ENCODE data around the gene PRDM10. TPM values are rescaled to one million over a fixed set of nuclear protein-coding genes. Genes with fewer than 3 reads are reported as not detected.
"Not testable (repeated sequence)": the region's sequence is repeated elsewhere in the genome, so short reads cannot be mapped to it uniquely, and the experiment has no call there.

Gene PRDM10
- total RNA-seq, 1 donor from 2014 or later, result 7.9 TPM

DNA sequence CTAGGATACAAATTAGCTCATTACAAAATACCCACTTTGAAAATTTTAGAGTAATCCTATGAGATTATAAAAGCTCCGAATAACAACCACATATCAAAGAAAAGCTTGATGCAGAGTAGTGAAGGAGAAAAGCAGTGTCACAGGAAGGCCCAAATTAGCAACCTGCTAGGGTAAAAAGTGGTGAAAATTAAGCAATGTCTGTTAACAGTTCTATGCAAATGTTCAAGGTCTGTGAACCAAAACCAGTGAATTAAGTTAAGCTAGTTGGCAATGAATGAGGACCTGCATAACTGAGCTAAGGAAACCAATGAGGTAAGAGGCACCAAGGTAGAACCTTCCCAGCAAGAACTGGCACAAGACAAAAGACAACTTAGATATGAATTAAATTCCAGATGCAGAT is 29.6 kb downstream of the PRDM10 start:
- peak; percentile 86 for DNase-seq (ENCODE audit: low read depth)
- TF ChIP-seq, protein P1, sequence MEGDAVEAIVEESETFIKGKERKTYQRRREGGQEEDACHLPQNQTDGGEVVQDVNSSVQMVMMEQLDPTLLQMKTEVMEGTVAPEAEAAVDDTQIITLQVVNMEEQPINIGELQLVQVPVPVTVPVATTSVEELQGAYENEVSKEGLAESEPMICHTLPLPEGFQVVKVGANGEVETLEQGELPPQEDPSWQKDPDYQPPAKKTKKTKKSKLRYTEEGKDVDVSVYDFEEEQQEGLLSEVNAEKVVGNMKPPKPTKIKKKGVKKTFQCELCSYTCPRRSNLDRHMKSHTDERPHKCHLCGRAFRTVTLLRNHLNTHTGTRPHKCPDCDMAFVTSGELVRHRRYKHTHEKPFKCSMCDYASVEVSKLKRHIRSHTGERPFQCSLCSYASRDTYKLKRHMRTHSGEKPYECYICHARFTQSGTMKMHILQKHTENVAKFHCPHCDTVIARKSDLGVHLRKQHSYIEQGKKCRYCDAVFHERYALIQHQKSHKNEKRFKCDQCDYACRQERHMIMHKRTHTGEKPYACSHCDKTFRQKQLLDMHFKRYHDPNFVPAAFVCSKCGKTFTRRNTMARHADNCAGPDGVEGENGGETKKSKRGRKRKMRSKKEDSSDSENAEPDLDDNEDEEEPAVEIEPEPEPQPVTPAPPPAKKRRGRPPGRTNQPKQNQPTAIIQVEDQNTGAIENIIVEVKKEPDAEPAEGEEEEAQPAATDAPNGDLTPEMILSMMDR (conservative IDR thresholded peaks at IDR 0.05; ENCODE audit: low read depth, low read length), result no peak
- no peak overlapping the region for H3K4me3 ChIP-seq (ENCODE audit: low read depth, low read length)

DNA sequence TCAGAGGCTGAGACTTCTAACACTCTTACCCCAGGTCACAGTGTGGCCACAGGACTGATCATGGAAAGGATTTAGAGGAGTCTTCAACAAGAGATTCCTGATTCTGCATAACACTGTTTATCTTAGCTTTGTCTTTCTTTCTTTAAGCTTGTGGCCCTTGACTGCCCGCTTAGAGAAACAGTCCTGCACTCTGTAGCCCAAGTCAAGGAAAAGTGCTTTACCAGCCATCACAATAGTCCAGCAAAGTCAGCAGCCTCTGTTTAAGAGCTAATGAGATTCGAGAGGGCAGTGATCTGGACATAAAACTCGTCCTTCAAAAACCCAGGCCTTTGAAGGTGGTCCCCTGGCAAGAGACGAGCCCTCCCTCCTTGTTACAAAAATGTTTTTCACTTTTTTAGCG is 30.0 kb downstream of the PRDM10 start:
- TF ChIP-seq, protein P1 (conservative IDR thresholded peaks at IDR 0.05; ENCODE audit: low read depth, low read length), result no peak
- H3K4me3 ChIP-seq (ENCODE audit: low read depth, low read length), result no peak overlapping the region
- DNase-seq (ENCODE audit: low read depth), result no peak

DNA sequence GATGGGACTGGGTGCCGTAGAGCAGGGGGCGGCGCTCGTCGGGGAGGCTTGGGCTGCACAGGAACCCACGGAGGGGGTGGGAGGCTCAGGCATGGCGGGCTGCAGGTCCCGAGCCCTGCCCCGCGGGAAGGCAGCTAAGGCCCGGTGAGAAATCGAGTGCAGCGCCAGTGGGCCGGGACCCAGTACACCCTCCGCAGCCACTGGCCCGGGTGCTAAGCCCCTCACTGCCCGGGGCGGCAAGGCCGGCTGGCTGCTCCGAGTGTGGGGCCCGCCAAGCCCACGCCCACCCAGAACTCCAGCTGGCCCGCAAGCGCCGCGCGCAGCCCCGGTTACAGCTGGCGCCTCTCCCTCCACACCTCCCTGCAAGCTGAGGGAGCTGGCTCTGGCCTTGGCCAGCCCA is 30.8 kb downstream of the PRDM10 start:
- DNase-seq (ENCODE audit: low read depth); H3K4me3 ChIP-seq (ENCODE audit: low read depth, low read length): not testable (repeated sequence)

DNA sequence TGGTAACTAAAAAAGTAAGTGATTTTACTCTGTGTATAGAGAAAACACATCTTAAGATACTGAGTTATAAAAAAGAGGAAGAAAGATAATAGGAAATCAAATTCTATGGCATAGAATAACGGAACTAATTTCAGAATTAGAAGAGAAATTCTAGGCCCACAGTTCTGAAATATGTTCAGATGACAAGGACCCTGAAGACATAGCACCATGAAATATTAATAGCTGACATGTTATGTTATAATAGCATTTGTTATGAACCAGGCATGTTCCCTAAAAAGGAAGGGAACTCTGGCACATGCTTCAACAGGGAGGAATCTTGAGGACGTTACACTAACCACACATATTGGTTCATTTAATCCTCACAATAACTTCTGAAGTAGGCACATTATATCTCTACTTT is 32.7 kb downstream of the PRDM10 start:
- TF ChIP-seq, protein P1 (conservative IDR thresholded peaks at IDR 0.05; ENCODE audit: low read depth, low read length), result no peak
- no peak overlapping the region for H3K4me3 ChIP-seq (ENCODE audit: low read depth, low read length)
- DNase-seq (ENCODE audit: low read depth), result no peak

DNA sequence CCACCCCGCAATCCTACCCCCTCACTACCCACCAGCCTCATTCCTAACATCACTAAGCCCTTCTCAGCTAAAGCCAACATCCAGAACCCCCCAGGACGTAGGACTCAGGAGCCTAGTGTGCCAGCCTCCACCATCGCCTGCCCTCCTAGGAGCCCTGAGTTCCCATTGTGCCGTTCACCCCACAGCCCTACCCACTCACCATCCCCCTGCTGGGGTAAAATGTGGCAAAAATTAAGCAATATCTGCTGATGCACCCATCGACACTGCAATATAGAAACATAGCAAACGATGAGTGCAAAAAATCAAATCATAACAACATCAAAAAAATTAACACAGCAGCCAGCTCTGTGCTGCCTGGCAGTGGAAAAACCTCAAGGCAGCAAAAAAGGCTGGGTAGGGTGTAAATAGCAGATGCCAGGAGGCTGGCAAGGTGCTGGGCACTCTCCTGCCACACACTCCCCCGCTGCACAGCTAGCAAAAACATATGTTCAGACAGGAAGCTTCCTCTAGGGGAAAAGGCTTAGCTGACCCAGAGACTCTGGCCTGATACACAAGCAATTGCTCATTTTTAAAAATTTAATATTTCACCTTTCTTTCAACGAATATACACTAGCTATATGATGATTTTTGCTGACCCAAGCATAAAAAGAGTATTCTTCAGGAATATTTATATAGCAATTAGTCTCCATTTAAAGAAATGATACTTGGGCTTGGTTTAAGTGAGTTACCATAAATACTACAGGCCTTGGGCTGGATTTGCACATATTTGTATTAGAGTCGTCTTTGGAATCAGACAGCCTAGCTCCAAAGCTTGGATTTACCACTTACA is 33.8 kb downstream of the PRDM10 start:
- H3K4me3 ChIP-seq (ENCODE audit: low read depth, low read length), result no peak overlapping the region
- TF ChIP-seq, protein P1 (conservative IDR thresholded peaks at IDR 0.05; ENCODE audit: low read depth, low read length), result no peak

DNA sequence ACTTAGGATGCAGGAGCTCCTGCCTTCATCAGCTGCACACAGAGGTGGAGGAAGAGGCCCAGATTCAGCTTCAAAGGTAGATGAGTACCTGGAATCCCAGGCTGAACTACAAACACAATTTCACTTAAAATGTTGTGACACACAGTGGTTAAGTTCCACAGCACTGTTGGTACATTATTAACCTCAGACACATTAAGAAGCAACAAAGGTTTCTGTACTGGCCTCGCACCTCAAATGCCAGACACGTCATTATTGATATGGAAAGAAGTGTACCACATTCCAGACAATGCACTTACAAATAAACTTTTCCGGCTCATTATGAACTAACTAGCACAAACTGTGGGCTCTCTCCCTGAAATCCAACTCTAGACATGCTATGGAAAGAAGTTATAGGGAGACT is 34.6 kb downstream of the PRDM10 start:
- no peak overlapping the region for H3K4me3 ChIP-seq (ENCODE audit: low read depth, low read length)
- peak; percentile 55 for DNase-seq (ENCODE audit: low read depth)
- TF ChIP-seq, protein P1 (conservative IDR thresholded peaks at IDR 0.05; ENCODE audit: low read depth, low read length), result no peak

More for the DNA sequence above, 33.8 kb downstream of the PRDM10 start:
- DNase-seq (ENCODE audit: low read depth), result no peak

DNA sequence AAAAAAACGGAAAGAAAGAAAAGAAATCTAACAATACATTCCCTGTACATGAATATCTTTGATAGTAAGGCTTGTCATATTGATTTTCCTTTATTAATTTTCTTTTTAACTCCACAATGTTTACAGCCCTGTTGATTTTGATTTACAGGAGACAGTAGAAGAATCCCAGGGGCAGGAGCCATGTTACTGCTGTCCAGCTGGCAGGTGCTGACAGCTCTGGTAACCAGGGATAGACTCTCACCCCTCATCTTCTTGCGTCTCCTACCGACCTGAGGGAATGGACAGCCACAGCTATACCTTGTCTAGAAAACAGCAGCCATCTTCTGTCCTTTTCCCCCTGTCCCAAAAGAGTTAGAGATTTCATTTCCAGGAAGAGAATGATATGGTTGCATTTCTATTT is 37.4 kb downstream of the PRDM10 start:
- no peak for DNase-seq (ENCODE audit: low read depth)
- H3K4me3 ChIP-seq (ENCODE audit: low read depth, low read length), result no peak overlapping the region
- TF ChIP-seq, protein P1 (conservative IDR thresholded peaks at IDR 0.05; ENCODE audit: low read depth, low read length), result no peak

Measured in epithelial cell of proximal tubule (primary cell).